Endodermal cell (in vitro differentiated cells): ENCODE data around the gene IL9. TPM values are rescaled to one million over a fixed set of nuclear protein-coding genes. Genes with fewer than 3 reads are reported as not detected.

Experiments
- DNase-seq: peaks from one replicate; pipeline ENCODE4 v3.0.0-alpha.2; 2017
- H3K27ac ChIP-seq: 2 replicates; pipeline ENCODE4 v1.5.1; 2013; ENCODE audit warnings: mild to moderate bottlenecking, low read depth, low read length, moderate library complexity
- H3K27me3 ChIP-seq: 2 replicates; pipeline ENCODE4 v1.6.1; 2013; ENCODE audit warnings: mild to moderate bottlenecking, low read length, moderate library complexity; ENCODE audit not compliant: insufficient read depth, control insufficient read depth, poor library complexity, severe bottlenecking
- H3K36me3 ChIP-seq: 2 replicates; pipeline ENCODE4 v1.7.0; 2013; ENCODE audit warnings: mild to moderate bottlenecking, low read length, moderate library complexity; ENCODE audit not compliant: control insufficient read depth, insufficient read depth
- H3K4me1 ChIP-seq: one replicate; pipeline ENCODE4 v1.7.0; 2013; ENCODE audit warnings: low read length; ENCODE audit not compliant: control insufficient read depth, insufficient read depth
- H3K4me3 ChIP-seq: 2 replicates; pipeline ENCODE4 v1.5.1; 2013; ENCODE audit warnings: mild to moderate bottlenecking, low read length, moderate library complexity
- H3K9ac ChIP-seq: 2 replicates; pipeline ENCODE4 v1.6.1; 2013; ENCODE audit warnings: mild to moderate bottlenecking, low read length, moderate library complexity; ENCODE audit not compliant: poor library complexity, severe bottlenecking; ENCODE audit errors: extremely low read depth
- H3K9me3 ChIP-seq: 2 replicates; pipeline ENCODE4 v1.6.1; 2013; ENCODE audit warnings: mild to moderate bottlenecking, low read length, moderate library complexity; ENCODE audit not compliant: control insufficient read depth
- H3K27ac Mint-ChIP-seq: 2 replicates; pipeline ENCODE4 v1.8.0; 2020; ENCODE audit warnings: mixed read lengths
- H3K27me3 Mint-ChIP-seq: 2 replicates; pipeline ENCODE4 v1.8.0; 2021; ENCODE audit warnings: mild to moderate bottlenecking, mixed read lengths; ENCODE audit not compliant: insufficient read depth
- H3K36me3 Mint-ChIP-seq: 2 replicates; pipeline ENCODE4 v1.8.0; 2020; ENCODE audit warnings: low read depth, mixed read lengths
- H3K4me1 Mint-ChIP-seq: 2 replicates; pipeline ENCODE4 v1.8.0; 2020; ENCODE audit warnings: mixed read lengths
- H3K4me3 Mint-ChIP-seq: 2 replicates; pipeline ENCODE4 v1.8.0; 2020; ENCODE audit warnings: mild to moderate bottlenecking, moderate library complexity, mixed read lengths
- H3K9me3 Mint-ChIP-seq: 2 replicates; pipeline ENCODE4 v1.8.0; 2020; ENCODE audit warnings: mild to moderate bottlenecking, mixed read lengths
- CTCF ChIP-seq: fragments of 200-600 bp; sonication (generic); conservative IDR thresholded peaks from 2 replicates; pipeline ENCODE4 v1.5.0; 2021; ENCODE audit warnings: antibody characterized with exemption, mild to moderate bottlenecking
- WGBS, 2 experiments: methylation state at CpG; one replicate each; pipeline versions ENCODE4 v1.1.5 to v1.1.7; 2013; ENCODE audit warnings: missing lambda C conversion rate in 2 of 2, mixed read lengths in 1 of 2; ENCODE audit not compliant: insufficient coverage in 1 of 2, insufficient read length in 1 of 2; 5-methylcytosine and 5-hydroxymethylcytosine counted together
- total RNA-seq, 2 donors: library from RNA; stranded (reverse); fragmentation: NEBNext Ultra II Directional in 1 of 2; extraction: Animal tissue kit (Norgen Biotek cat#: 25700) in 1 of 2; gene quantifications; 2 replicates in 1 of 2; 3 replicates in 1 of 2; pipeline ENCODE4 v1.2.1, GENCODE V29; 2021

The IL9 gene
- total RNA-seq, 2 donors from 2014 or later: not detected

DNA sequence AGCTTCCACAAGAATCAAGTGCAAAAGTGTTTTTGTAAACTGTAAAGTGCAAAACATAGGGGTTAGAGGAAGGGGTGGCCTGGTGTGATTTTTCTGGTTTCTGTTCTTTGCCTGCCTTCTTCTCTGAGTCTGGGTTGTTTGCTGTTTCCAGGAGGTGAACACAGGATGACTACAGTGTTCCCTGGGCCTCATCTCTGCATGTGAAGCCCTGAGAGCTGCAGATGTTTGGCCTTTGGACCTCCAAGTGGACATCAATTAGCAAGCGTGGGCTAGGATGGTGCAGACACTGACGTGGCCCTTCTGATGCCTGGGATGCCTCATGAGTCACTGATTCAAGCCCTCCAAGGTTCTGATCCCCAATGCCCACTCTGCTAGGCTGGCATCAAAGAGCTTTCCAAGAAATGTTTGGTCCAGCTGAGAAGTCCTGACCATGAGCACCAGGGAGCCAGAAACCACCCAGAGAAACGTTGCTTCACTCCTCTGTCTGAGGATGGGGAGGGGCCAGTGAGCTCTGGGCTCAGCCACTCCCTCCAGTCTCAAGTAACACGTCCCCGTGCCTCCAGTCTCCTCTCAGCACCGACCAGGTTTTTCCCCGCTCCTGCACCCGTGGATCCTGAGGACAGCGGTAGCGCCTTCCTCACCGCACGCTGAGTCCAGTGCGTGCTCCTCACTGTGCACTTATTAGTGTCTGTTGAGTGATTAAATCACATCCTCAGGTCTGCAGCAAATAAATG is 7.6 kb downstream of the IL9 start:
- no peak overlapping the region for H3K4me3 ChIP-seq
- no peak overlapping the region for H3K9ac ChIP-seq
- H3K27me3 Mint-ChIP-seq: peaks cover 30% of the 10 kb centered on the region
- H3K27ac Mint-ChIP-seq: no peak overlapping the region
- H3K27ac ChIP-seq: no peak overlapping the region
- H3K9me3 Mint-ChIP-seq: no peaks in the 10 kb centered on the region
- no peaks in the 10 kb centered on the region for H3K36me3 ChIP-seq
- no peak overlapping the region for H3K4me3 Mint-ChIP-seq
- peaks cover 2% of the 10 kb centered on the region for H3K4me1 ChIP-seq
- H3K9me3 ChIP-seq: no peaks in the 10 kb centered on the region
- no peaks in the 10 kb centered on the region for H3K27me3 ChIP-seq
- peak; percentile 73 for DNase-seq
- peaks cover 6% of the 10 kb centered on the region for H3K4me1 Mint-ChIP-seq
- no peaks in the 10 kb centered on the region for H3K36me3 Mint-ChIP-seq
- no peak for TF ChIP-seq CTCF
- WGBS, 2 experiments: 60 to 73% methylated on average over 3 to 13 of the region's 13 CpGs

GRCh38 chr5:135887447-135887864 is 8.2 kb downstream of the IL9 start:
- no peak overlapping the region for H3K4me3 ChIP-seq
- no peaks in the 10 kb centered on the region for H3K9me3 ChIP-seq
- no peaks in the 10 kb centered on the region for H3K36me3 Mint-ChIP-seq
- H3K27ac ChIP-seq: no peak overlapping the region
- peaks cover 6% of the 10 kb centered on the region for H3K4me1 Mint-ChIP-seq
- no peaks in the 10 kb centered on the region for H3K36me3 ChIP-seq
- peak; percentile 95 for TF ChIP-seq CTCF
- H3K9ac ChIP-seq: no peak overlapping the region
- peaks cover 2% of the 10 kb centered on the region for H3K4me1 ChIP-seq
- peaks cover 32% of the 10 kb centered on the region for H3K27me3 Mint-ChIP-seq
- DNase-seq: peak; percentile 90
- 11% methylated on average over 6 to 8 of the region's 8 CpGs for WGBS, 2 experiments
- H3K27me3 ChIP-seq: no peaks in the 10 kb centered on the region
- H3K27ac Mint-ChIP-seq: no peak overlapping the region
- no peaks in the 10 kb centered on the region for H3K9me3 Mint-ChIP-seq
- H3K4me3 Mint-ChIP-seq: no peak overlapping the region

DNA sequence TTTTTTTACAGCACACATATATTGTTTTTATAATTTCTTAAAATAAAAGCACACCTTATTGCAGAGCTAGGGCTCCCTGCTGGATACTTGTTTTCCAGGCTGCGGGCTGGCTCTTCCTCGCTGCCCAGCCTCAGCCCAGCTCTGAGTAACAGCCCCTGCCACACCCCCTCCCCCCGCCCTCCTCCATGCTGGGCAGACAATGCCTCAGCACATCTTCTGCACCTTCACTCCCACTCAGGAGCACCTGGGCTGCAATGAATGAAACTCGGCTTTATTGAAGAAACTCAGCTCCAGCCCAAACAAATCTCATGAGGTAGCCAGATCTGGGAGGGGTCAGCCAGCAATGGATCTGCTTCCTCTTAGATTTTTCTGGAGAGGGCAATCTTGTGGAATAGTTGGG is 9.5 kb downstream of the IL9 start:
- H3K4me1 Mint-ChIP-seq: peaks cover 4% of the 10 kb centered on the region
- no peak overlapping the region for H3K27ac Mint-ChIP-seq
- H3K9me3 ChIP-seq: no peaks in the 10 kb centered on the region
- H3K4me3 ChIP-seq: no peak overlapping the region
- H3K36me3 ChIP-seq: no peaks in the 10 kb centered on the region
- WGBS, 2 experiments: 49 to 52% methylated on average over 2 to 4 of the region's 4 CpGs
- no peak for TF ChIP-seq CTCF
- peaks cover 2% of the 10 kb centered on the region for H3K4me1 ChIP-seq
- peaks cover 32% of the 10 kb centered on the region for H3K27me3 Mint-ChIP-seq
- H3K4me3 Mint-ChIP-seq: no peak overlapping the region
- peak; percentile 63 for DNase-seq
- no peak overlapping the region for H3K27ac ChIP-seq
- no peaks in the 10 kb centered on the region for H3K9me3 Mint-ChIP-seq
- H3K27me3 ChIP-seq: no peaks in the 10 kb centered on the region
- no peak overlapping the region for H3K9ac ChIP-seq
- H3K36me3 Mint-ChIP-seq: no peaks in the 10 kb centered on the region
